HEK293T (cell line): ENCODE results near the gene CBARP.

ENCODE experiments used
- ARNT ChIP-seq: fragments of 450-650 bp; IDR thresholded peaks from 2 replicates; pipeline ENCODE4 v1.6.1; 2017; ENCODE audit warnings: mild to moderate bottlenecking
- BHLHE40 ChIP-seq: fragments of 450-650 bp; IDR thresholded peaks from 2 replicates; pipeline ENCODE4 v1.6.1; 2016; ENCODE audit warnings: mild to moderate bottlenecking, moderate library complexity, borderline replicate concordance
- ELF4 ChIP-seq: fragments of 450-650 bp; IDR thresholded peaks from 2 replicates; pipeline ENCODE4 v1.6.1; 2017; ENCODE audit warnings: antibody characterized with exemption
- FOXA1 ChIP-seq: fragments of 450-650 bp; IDR thresholded peaks from 2 replicates; pipeline ENCODE4 v1.6.1; 2016; ENCODE audit warnings: mild to moderate bottlenecking
- FOXK2 ChIP-seq: fragments of 450-650 bp; IDR thresholded peaks from 2 replicates; pipeline ENCODE4 v1.6.1; 2016; ENCODE audit warnings: mild to moderate bottlenecking
- FOXM1 ChIP-seq: fragments of 450-650 bp; IDR thresholded peaks from 2 replicates; pipeline ENCODE4 v1.6.1; 2017; ENCODE audit warnings: mild to moderate bottlenecking, borderline replicate concordance
- HDGF ChIP-seq: fragments of 450-650 bp; IDR thresholded peaks from 2 replicates; pipeline ENCODE4 v1.6.1; 2017; ENCODE audit warnings: antibody characterized with exemption, borderline replicate concordance
- L3MBTL2 ChIP-seq: fragments of 450-650 bp; conservative IDR thresholded peaks from 2 replicates; pipeline ENCODE4 v1.6.1; 2016; ENCODE audit warnings: mild to moderate bottlenecking
- LEF1 ChIP-seq: fragments of 450-650 bp; IDR thresholded peaks from 2 replicates; pipeline ENCODE4 v1.6.1; 2017; ENCODE audit warnings: mild to moderate bottlenecking, borderline replicate concordance
- NFRKB ChIP-seq: fragments of 450-650 bp; IDR thresholded peaks from 2 replicates; pipeline ENCODE4 v1.6.1; 2016; ENCODE audit warnings: mild to moderate bottlenecking, moderate library complexity
- SP1 ChIP-seq: fragments of 450-650 bp; IDR thresholded peaks from 2 replicates; pipeline ENCODE4 v1.6.1; 2017
- SUZ12 ChIP-seq: fragments of 450-650 bp; IDR thresholded peaks from 2 replicates; pipeline ENCODE4 v1.6.1; 2016; ENCODE audit warnings: mild to moderate bottlenecking

DNA sequence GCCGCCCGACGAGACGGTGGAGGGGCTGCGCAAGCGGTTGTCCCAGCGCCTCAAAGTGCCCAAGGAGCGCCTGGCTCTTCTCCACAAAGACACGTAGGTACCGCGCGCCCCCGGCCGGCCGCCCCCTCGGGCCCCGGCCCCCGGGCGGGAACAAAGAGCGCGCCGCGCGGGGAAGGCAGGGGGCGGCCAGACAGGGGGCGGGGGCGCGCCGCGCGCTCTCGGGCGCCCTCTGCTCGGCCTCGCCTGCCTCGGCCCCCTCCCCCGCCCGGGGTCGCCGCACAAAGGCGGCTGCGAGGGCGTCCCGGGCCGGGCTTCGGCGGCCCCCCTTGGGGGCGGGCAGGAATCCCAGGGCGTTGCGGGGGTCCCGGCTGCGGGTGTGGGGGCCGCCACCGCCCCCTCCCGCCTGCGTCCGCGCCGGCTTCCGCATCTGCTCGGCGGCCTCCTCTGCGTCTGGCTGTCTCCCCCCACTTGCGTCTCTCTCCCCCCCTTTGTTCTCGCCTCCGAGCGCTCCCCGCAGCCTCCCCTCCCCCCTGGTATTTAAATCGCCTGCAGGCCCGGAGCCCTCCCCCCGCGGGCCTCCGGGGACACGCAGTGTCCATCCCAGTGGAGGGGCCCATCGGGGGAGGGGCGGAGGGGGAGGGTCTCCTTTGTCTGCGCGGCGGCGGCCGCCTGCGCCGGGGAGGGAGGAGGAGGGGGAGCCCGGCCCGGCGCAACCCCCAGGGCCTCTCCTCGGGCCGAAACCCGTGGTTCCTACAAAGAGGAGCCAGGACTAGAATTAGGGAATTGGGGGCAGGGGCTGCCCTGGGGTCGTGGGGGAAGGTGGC is 12.8 kb upstream of the CBARP start:
- TF ChIP-seq ELF4 (no peak), SP1 (no peak), L3MBTL2 (no peak), ARNT (no peak), SUZ12 (no peak), NFRKB (no peak), BHLHE40 (no peak), FOXM1 (peak; percentile 44; the same call in 1 of the 2 replicates), FOXK2 (no peak), HDGF (no peak), LEF1 (no peak), FOXA1 (no peak)
